ENCODE results near the gene MYD88. TPM values are rescaled to one million over a fixed set of nuclear protein-coding genes. Genes with fewer than 3 reads are reported as not detected.
"Not testable (repeated sequence)": the region's sequence is repeated elsewhere in the genome, so short reads cannot be mapped to it uniquely, and the experiment has no call there.

The MYD88 gene
- total RNA-seq, 1 donor from 2014 or later = 6.9 TPM

DNA sequence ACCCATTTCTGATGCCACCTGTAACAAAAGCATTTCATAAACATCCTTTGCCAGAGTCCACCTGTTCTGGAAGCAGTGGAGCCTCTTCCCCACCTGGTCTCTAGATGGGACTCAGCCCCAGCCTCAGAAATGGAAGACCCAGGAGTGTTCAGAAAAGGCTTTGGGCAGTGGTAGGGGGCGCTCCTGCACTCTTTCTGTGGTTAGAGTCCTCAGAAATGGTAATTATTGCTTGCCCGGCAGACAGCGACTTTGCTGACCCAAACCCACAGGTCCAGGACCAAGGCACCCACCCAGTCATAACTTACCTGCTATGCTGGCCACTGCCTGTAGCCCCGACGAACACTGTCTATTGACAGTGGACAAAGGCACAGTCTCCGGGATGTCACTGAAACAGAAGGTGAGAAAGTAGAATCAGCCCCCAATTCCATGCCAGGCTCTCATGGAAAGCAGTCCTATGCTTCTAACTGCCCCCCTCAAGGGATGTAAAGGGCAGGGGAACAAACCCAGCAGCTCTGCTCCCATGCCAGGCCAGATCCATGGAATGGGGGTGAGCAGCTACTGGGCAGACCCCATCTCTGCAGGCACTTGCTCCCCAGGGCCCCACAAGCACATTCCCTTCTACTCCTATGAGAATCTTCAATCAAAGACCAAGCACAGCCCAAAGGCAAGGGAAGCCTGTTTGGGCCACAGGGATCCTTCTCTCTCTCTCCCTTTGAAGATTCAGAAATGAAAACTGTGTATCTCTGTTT, 6.7 kb upstream of the MYD88 start:
- Histone ChIP-seq H3K27me3 (ENCODE audit: low read depth) (no peaks in the 10 kb centered on the region), H3K4me3 (no peak overlapping the region), H3K4me1 (peaks cover 98% of the 10 kb centered on the region), H3K9me3 (replicated peaks) (no peaks in the 10 kb centered on the region), H3K36me3 (peaks cover 87% of the 10 kb centered on the region), H3K27ac (replicated peaks) (peak overlapping the region; percentile 68)
- intact Hi-C loops (cut with micrococcal nuclease) = no loop called here
- TF ChIP-seq, protein P1, sequence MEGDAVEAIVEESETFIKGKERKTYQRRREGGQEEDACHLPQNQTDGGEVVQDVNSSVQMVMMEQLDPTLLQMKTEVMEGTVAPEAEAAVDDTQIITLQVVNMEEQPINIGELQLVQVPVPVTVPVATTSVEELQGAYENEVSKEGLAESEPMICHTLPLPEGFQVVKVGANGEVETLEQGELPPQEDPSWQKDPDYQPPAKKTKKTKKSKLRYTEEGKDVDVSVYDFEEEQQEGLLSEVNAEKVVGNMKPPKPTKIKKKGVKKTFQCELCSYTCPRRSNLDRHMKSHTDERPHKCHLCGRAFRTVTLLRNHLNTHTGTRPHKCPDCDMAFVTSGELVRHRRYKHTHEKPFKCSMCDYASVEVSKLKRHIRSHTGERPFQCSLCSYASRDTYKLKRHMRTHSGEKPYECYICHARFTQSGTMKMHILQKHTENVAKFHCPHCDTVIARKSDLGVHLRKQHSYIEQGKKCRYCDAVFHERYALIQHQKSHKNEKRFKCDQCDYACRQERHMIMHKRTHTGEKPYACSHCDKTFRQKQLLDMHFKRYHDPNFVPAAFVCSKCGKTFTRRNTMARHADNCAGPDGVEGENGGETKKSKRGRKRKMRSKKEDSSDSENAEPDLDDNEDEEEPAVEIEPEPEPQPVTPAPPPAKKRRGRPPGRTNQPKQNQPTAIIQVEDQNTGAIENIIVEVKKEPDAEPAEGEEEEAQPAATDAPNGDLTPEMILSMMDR (IDR thresholded peaks at IDR 0.05; ENCODE audit: borderline replicate concordance) = peak; percentile 27
- no peak for DNase-seq

DNA sequence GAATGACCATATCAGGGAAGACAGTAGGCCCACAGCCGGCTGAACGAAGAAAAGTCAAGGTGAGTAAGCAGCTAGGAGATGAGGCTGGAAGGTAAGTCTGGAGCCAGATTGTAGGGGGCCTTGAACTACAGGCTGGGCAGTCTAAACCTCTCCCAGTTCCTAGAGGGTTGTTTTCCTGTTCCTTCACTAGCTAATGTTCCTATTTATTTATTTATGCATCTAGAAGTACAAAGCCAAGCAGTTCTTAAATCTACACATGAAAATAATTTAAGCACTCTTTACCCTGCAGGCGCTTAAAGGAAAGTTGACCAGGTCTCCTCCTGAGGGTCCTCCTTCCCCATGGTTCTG, 5.3 kb upstream of the MYD88 start:
- DNase-seq = no peak
- Histone ChIP-seq H3K4me1 (peaks cover 96% of the 10 kb centered on the region), H3K4me3 (no peak overlapping the region), H3K9me3 (replicated peaks) (no peaks in the 10 kb centered on the region), H3K27me3 (ENCODE audit: low read depth) (no peaks in the 10 kb centered on the region), H3K27ac (replicated peaks) (no peak overlapping the region), H3K36me3 (peaks cover 73% of the 10 kb centered on the region)
- intact Hi-C loops (cut with micrococcal nuclease) = no loop called here
- TF ChIP-seq, protein P1 (IDR thresholded peaks at IDR 0.05; ENCODE audit: borderline replicate concordance) = no peak

DNA sequence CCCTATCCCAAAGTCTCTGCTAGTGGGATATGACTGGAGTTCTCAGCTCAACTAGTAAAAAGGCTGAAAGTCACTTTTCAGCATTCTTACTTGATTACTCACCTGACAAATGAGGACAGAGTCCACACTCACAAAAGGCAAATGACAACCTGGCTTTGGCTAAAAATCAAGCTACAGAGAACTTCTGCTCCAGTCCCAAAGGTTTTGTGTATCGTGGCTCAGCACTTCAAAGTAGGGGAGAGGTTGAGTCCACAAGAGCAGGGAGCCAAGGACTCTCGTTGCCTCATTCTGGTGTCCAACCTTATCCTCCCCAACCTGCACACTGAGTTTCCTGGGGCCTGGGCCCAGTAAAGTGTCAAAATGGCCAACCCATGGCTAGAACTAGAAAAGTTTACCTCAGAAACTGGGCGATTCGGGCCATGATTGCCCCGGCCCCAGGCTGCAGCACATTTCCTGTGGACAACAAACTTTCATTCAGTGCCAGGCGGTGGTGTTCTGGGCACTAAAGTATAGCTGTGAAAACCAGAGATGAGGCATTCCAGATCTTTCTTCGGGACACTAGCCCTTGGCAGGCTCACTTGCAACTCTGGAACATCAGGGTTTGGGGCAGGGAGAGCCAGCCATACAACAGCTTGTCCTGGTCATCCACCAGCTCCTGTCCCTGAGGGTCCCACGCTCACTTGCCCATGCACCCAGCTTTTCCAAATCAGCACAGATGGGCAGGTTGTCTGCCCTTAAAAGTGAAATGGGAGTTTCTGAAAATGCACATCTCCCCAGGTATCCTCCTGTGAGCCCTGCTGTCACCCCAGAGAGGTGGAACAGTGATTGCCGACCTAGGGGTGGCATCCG, 4.7 kb upstream of the MYD88 start:
- Histone ChIP-seq H3K4me1 (peaks cover 96% of the 10 kb centered on the region), H3K27me3 (ENCODE audit: low read depth) (no peaks in the 10 kb centered on the region), H3K27ac (replicated peaks) (no peak overlapping the region), H3K36me3 (peaks cover 67% of the 10 kb centered on the region), H3K9me3 (replicated peaks) (no peaks in the 10 kb centered on the region), H3K4me3 (no peak overlapping the region)
- TF ChIP-seq, protein P1 (IDR thresholded peaks at IDR 0.05; ENCODE audit: borderline replicate concordance) = no peak
- DNase-seq = no peak
- intact Hi-C loops (cut with micrococcal nuclease) = no loop called here

DNA sequence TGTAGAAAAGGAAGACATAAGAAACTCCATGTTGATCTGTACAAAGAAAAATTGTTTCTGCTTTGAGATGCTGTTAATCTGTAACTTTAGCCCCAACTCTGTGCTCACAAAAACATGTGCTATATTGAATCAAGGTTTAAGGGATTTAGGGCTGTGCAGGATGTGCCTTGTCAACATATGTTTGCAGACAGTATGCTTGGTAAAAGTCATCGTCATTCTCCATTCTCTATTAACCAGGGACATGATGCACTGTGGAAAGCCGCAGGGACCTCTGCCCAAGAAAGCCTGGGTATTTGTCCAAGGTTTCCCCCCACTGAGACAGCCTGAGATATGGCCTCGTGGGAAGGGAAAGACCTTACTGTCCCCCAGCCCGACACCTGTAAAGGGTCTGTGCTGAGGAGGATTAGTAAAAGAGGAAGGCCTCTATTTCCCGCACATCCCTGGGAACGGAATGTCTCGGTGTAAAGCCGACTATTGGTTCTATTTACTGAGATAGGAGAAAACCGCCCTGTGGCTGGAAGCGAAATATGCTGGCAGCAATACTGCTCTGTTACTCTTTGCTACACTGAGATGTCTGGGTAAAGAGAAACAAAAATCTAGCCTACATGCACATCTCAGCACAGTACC, 3.8 kb upstream of the MYD88 start:
- DNase-seq; intact Hi-C loops (cut with micrococcal nuclease); H3K27ac ChIP-seq (replicated peaks); H3K27me3 ChIP-seq (ENCODE audit: low read depth); H3K9me3 ChIP-seq (replicated peaks): not testable (repeated sequence)
- peak overlapping the region; percentile 91 for H3K4me3 ChIP-seq
- H3K36me3 ChIP-seq = peaks cover 59% of the 10 kb centered on the region
- H3K4me1 ChIP-seq = peaks cover 96% of the 10 kb centered on the region

DNA sequence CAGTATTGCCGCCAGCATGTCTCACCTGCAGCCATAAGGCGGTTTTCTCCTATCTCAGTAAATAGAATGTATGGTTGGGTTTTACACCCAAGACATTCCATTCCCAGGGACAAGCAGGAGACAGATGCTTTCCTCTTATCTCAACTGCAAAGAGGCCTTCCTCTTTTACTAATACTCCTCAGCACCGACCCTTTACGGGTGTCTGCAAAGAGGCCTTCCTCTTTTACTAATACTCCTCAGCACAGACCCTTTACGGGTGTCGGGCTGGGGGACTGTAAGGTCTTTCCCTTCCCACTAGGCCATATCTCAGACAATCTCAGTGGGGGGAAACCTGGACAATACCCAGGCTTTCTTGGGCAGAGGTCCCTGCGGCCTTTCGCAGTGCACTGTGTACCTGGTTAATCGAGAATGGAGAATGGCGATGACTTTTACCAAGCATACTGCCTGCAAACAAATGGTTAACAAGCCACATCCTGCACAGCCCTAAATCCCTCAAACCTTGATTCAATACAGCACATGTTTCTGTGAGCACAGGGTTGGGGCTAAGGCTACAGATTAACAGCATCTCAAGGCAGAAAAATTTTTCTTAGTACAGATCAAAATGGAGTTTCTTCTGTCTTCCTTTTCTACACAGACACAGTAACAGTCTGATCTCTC, 2.7 kb upstream of the MYD88 start:
- H3K36me3 ChIP-seq = peaks cover 51% of the 10 kb centered on the region
- H3K4me1 ChIP-seq = peaks cover 92% of the 10 kb centered on the region
- H3K27me3 ChIP-seq (ENCODE audit: low read depth); intact Hi-C loops (cut with micrococcal nuclease); DNase-seq; H3K9me3 ChIP-seq (replicated peaks): not testable (repeated sequence)
- peak overlapping the region; percentile 98 for H3K27ac ChIP-seq (replicated peaks)
- H3K4me3 ChIP-seq = peak overlapping the region; percentile 91

DNA sequence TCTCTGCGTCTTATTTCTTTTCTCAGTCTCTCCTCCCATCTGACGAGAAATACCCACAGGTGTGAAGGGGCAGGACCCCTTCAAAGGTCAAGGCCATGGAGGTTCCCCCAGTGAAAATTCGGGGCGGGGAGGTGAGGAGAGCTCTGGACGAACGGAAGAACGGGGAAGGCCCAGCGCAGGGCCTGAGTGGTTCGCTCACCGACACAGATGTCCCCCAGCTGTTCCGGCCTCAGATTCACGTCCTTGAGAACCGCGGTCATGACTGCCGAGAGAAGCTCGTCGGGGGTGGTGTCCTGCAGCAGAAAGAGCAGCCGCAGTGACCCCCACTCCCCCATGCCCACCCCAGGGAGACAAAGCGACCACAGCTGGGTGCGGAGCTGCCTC, 2.1 kb upstream of the MYD88 start:
- TF ChIP-seq, protein P1 (IDR thresholded peaks at IDR 0.05; ENCODE audit: borderline replicate concordance) = no peak

More for the DNA sequence above, 2.1 kb upstream of the MYD88 start:
- Histone ChIP-seq H3K27me3 (ENCODE audit: low read depth) (no peaks in the 10 kb centered on the region), H3K4me3 (peak overlapping the region; percentile 91), H3K36me3 (peaks cover 51% of the 10 kb centered on the region), H3K27ac (replicated peaks) (peak overlapping the region; percentile 98), H3K4me1 (peaks cover 85% of the 10 kb centered on the region), H3K9me3 (replicated peaks) (no peaks in the 10 kb centered on the region)
- no peak for DNase-seq
- intact Hi-C loops (cut with micrococcal nuclease) = no loop called here
